Fibroblast of mammary gland (primary cell): ENCODE results near the gene CDK11A.
"Not testable (repeated sequence)": the region's sequence is repeated elsewhere in the genome, so short reads cannot be mapped to it uniquely, and the experiment has no call there.

Source experiments
- DNase-seq: peaks from one replicate; pipeline ENCODE4 v3.0.0-alpha.2; 2010; ENCODE audit warnings: low read depth
- H3K4me3 ChIP-seq: 2 replicates; pipeline ENCODE4 v1.5.1; 2011; ENCODE audit warnings: low read depth, mild to moderate bottlenecking, low read length, moderate library complexity; ENCODE audit not compliant: control insufficient read depth
- CTCF ChIP-seq: conservative IDR thresholded peaks from 2 replicates; pipeline ENCODE4 v1.5.1; 2011; ENCODE audit warnings: low read depth, low read length, inconsistent platforms; ENCODE audit not compliant: control insufficient read depth, insufficient read depth

Gene CDK11A

DNA sequence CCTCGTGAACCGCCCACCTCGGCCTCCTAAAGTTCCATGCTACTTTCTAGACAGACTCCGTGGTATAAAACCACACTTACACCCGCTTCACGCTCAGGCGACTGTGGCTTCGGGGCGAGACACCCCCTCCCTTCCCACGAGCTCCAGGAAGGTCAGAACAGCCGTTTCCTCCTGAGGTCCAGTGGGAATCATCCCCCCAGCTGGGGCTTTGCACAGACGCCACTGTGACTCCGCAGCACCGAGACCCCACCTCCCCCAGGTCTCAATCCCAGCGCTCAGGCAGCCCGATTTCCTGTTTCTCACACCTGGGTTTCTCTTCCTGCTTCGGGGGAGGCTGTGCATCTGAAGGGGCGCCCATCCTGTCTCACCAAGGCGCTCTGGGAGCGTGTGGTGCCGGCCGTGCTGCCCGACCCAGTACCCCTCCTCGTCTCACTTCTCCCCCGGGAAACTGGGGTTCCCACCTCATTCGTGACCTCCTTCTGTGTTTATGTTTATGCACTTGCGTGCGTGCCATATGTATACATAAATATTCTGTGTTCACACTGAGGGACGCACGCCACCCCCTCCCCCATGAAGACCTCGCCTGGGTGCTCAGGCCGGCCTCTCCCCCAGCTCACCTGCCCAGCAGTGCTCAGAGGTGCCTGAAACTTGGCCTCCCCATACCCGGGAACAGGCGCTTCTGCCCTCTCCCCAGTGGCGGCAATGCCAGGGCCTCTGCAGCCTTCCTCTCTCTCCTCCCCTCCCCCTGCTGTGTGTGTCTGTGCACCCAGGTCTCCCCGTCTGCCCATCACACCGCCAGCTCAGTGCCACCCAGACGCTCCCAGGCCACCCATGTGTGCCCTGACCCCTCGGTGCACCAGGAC is 46.2 kb downstream of the CDK11A start:
- DNase-seq: no peak
- no peak for TF ChIP-seq CTCF
- H3K4me3 ChIP-seq: no peak overlapping the region

GRCh38 chr1:1676087-1676486 is 48.1 kb downstream of the CDK11A start:
- not testable (repeated sequence) for DNase-seq, H3K4me3 ChIP-seq

GRCh38 chr1:1675218-1675617 is 48.9 kb downstream of the CDK11A start:
- not testable (repeated sequence) for H3K4me3 ChIP-seq, DNase-seq

DNA sequence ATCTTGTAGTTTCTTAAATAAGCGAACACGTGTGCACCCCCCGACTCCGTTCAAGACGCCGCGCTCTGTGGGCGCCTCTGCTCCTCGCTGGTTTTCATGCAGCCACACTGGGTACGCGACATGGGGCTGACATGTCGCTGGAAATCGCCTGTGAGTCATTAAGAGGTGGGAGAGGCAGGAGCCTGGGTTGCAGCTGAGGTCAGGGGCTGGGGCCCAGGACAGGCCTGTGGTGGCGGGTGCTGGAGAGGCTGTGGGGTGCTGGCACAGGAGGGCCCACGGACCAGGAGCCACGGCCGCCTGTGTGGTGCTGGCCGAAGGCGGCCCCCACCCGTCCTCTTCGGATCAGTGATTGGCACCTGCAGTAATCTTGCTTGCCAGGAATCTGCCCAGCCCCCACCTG is 49.4 kb downstream of the CDK11A start:
- not testable (repeated sequence) for DNase-seq, H3K4me3 ChIP-seq

DNA sequence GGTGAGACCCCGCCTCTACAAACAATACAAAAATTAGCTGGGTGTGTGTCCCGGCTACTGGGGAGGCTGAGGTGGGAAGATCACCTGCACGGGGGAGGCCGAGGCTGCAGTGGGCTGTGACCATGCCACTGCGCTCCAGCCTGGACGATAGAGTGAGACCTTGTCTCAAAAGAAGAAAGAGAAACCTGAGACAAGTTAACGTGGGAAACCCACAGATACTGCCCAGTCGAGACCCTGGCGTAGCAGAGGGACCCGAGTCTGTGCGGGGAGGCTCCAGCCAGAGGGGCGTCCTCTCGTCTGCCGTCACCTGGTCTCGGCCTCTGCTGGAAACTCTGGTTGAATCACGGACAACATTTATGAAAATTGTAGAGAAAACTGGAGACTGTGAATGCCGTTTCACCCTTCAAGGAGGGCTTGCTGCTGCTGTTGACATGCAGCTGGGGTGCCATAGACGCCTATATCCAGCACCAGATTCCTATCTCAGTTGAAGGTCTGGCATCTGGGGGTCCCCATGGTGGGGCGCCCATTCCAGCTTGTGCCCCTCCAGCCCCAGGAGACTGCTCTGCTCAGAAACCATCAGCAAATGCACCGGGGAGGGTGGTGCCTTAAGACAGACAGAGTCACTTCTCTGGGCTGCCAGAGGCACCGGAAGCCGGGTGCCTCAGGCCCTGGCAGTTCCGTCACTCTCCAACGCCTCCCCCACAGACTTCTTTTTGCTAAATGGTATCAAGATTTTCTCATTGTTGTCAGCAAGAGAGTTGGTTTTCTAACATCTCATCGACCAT is 51.8 kb downstream of the CDK11A start:
- DNase-seq: no peak
- H3K4me3 ChIP-seq: no peak overlapping the region
- no peak for TF ChIP-seq CTCF

- DNase-seq: no peak
- TF ChIP-seq CTCF: no peak
- H3K4me3 ChIP-seq: no peak overlapping the region
Observed at GRCh38 chr1:1671365-1672119, 52.6 kb downstream of the CDK11A start.

GRCh38 chr1:1670866-1671265 is 53.3 kb downstream of the CDK11A start:
- no peak overlapping the region for H3K4me3 ChIP-seq

More at GRCh38 chr1:1670866-1671265, 53.3 kb downstream of the CDK11A start:
- TF ChIP-seq CTCF: no peak
- DNase-seq: no peak
